Testis (tissue), 3 donors: Measurements from ENCODE around the gene NLRC5. TPM values are rescaled to one million over a fixed set of nuclear protein-coding genes. Genes with fewer than 3 reads are reported as not detected.

Source experiments
- DNase-seq: peaks from one replicate; pipeline ENCODE4 v3.0.0-alpha.2; 2019
- H3K27ac ChIP-seq, 2 donors: fragments of 200-600 bp; sonication (generic); one replicate each; pipeline ENCODE4 v1.5.1; 2019
- H3K27me3 ChIP-seq: fragments of 200-600 bp; sonication (generic); one replicate; pipeline ENCODE4 v1.5.1; 2019
- H3K36me3 ChIP-seq: fragments of 200-600 bp; sonication (generic); one replicate; pipeline ENCODE4 v1.5.1; 2017; ENCODE audit warnings: low read depth; ENCODE audit errors: missing control alignments
- H3K4me1 ChIP-seq: fragments of 200-600 bp; sonication (generic); one replicate; pipeline ENCODE4 v1.5.1; 2019
- H3K4me3 ChIP-seq, 2 donors: fragments of 200-600 bp; sonication (generic); one replicate each; pipeline ENCODE4 v1.5.1; 2017 to 2019
- H3K9me3 ChIP-seq: fragments of 200-600 bp; sonication (generic); one replicate; pipeline ENCODE4 v1.5.1; 2017
- POLR2A ChIP-seq: fragments of 450-650 bp; IDR thresholded peaks from one replicate; pipeline ENCODE4 v1.6.1; 2017; ENCODE audit warnings: antibody characterized with exemption, mild to moderate bottlenecking, moderate library complexity
- WGBS, 2 donors: methylation state at CpG; one replicate each; pipeline ENCODE4 v1.1.5; 2018; 5-methylcytosine and 5-hydroxymethylcytosine counted together
- intact Hi-C: fragments of 100-400 bp; cut with DNase I; formaldehyde crosslinking; loops from one replicate; pipeline ENCODE4 v1.15.1; 2023; ENCODE audit warnings: low total_unique reads
- polyA plus RNA-seq: library from polyadenylated mRNA; stranded (reverse); fragments of 350-450 nt; fragmentation: Illumina TruSeq; extraction: RNeasy Lipid Tissue Mini Kit (QIAGEN cat#74804); gene quantifications from one replicate; pipeline ENCODE4 v1.2.3, GENCODE V29; 2014; ENCODE audit warnings: low read depth, low replicate concordance; ENCODE audit not compliant: insufficient read depth
- total RNA-seq, 2 donors: library from RNA; depleted of rRNA; stranded (reverse); fragments of >200 nt; gene quantifications; one replicate each; pipeline ENCODE4 v1.2.3, GENCODE V29; 2016
- TF ChIP-seq, protein P1 (sequence below), 3 experiments: fragments of 450-650 bp in 2 of 3; fragments of 200-600 bp in 1 of 3; sonication (generic) in 1 of 3; IDR thresholded peaks; one replicate each; pipeline ENCODE4 v1.5.1; 2016 to 2019; ENCODE audit warnings: antibody characterized with exemption in 3 of 3, mild to moderate bottlenecking in 2 of 3, moderate library complexity in 1 of 3

Gene NLRC5
- total and polyA plus RNA-seq, 3 donors from 2014 or later: 10.3 to 14.9 (median 12.0) TPM

DNA sequence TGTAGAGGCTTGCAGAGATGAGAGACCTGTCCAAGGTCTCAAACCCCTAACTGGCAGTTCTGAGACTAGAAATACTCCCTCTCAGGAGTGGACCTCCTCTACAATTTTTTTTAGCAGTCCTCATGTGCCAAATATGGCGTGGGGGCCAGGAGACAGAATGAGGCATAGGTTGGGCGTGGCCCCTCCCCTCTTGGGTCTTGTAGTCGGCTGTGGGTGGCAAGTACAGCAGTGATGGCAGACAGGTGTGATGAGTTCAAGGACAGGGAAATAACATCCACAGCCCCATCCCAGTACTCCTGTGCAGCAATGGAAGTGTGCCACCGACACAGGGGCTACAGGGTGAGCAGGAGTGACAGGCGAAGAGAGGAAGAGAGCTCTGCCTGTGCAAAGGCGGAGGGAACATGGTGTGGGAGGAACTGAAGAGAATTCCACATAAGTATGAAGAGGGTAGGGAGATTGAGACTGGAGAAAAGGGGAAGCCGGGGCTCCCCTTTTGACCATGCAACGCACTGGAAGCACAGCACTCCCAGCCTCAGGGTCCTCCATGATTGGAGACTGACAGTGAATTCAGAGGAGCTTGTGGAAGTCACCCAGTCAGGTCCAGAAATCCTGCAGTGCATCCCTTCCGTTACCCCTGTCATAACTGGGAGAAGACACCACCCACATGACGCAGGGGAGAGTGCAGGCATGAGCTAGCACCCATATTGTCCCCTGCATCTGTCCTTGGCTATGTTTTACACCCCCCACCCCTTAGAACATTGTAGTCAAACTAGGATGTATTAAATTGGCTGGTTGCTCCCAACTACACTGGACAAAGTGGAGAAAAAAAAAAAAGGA is 42.4 kb upstream of the NLRC5 start:
- Histone ChIP-seq H3K4me3 (no peak overlapping the region), H3K36me3 (no peaks in the 10 kb centered on the region), H3K9me3 (no peaks in the 10 kb centered on the region), H3K27me3 (no peaks in the 10 kb centered on the region), H3K4me1 (no peaks in the 10 kb centered on the region), H3K27ac (no peak overlapping the region)
- no peak for TF ChIP-seq POLR2A
- TF ChIP-seq, protein P1, sequence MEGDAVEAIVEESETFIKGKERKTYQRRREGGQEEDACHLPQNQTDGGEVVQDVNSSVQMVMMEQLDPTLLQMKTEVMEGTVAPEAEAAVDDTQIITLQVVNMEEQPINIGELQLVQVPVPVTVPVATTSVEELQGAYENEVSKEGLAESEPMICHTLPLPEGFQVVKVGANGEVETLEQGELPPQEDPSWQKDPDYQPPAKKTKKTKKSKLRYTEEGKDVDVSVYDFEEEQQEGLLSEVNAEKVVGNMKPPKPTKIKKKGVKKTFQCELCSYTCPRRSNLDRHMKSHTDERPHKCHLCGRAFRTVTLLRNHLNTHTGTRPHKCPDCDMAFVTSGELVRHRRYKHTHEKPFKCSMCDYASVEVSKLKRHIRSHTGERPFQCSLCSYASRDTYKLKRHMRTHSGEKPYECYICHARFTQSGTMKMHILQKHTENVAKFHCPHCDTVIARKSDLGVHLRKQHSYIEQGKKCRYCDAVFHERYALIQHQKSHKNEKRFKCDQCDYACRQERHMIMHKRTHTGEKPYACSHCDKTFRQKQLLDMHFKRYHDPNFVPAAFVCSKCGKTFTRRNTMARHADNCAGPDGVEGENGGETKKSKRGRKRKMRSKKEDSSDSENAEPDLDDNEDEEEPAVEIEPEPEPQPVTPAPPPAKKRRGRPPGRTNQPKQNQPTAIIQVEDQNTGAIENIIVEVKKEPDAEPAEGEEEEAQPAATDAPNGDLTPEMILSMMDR (IDR thresholded peaks at IDR 0.05): no peak
- 81 to 85% methylated on average over 10 of the region's 10 CpGs for WGBS, 2 donors
- intact Hi-C loops: no loop called here
- DNase-seq: no peak

DNA sequence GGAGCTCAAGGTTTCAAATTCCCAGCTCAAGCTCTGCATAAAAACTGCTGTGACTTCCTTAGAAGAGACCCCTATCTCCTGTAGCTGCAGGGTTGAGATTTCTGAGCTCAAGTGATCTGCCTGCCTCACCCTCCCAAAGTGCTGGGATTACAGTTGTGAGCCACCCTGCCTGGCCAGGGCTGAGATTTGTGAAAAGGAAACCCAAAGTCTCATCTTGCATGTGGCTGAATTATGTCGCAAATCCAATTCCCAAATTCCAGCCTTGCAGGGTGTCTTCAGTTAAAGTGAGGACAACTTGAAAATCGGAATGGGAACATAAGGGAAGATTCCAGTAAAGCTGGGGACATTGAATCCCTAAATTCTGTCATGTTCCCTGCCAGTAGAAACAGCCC is 41.8 kb upstream of the NLRC5 start:
- no peak overlapping the region for H3K27ac ChIP-seq
- 86 to 92% methylated on average over 2 of the region's 2 CpGs for WGBS, 2 donors
- intact Hi-C loops: no loop called here
- no peak for DNase-seq
- H3K4me1 ChIP-seq: no peaks in the 10 kb centered on the region
- no peaks in the 10 kb centered on the region for H3K9me3 ChIP-seq
- no peaks in the 10 kb centered on the region for H3K27me3 ChIP-seq
- no peak overlapping the region for H3K4me3 ChIP-seq
- no peak for TF ChIP-seq POLR2A
- TF ChIP-seq, protein P1 (IDR thresholded peaks at IDR 0.05): no peak
- no peaks in the 10 kb centered on the region for H3K36me3 ChIP-seq

DNA sequence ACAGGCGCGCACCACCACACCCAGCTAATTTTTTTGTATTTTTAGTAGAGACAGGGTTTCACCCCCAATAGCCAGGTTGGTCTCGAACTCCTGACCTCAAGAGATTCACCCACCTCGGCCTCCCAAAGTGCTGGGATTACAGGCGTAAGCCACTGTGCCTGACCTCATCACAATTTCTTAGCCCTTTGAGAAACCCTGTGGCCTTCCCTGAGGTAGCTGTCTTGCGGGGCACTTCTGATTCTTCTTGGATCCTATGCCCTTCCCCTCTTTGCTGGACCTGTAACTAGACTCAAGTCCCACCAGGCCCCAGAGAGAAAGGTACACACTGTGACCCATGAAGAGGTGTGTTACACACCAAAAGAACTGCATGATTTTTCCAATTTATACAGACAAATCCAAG is 41.1 kb upstream of the NLRC5 start:
- no peak for DNase-seq
- TF ChIP-seq, protein P1 (IDR thresholded peaks at IDR 0.05): no peak
- no peak for TF ChIP-seq POLR2A
- H3K36me3 ChIP-seq: no peaks in the 10 kb centered on the region
- H3K4me3 ChIP-seq: no peak overlapping the region
- no peak overlapping the region for H3K27ac ChIP-seq
- intact Hi-C loops: no loop called here
- no peaks in the 10 kb centered on the region for H3K27me3 ChIP-seq
- no peaks in the 10 kb centered on the region for H3K9me3 ChIP-seq
- WGBS, 2 donors: 92 to 97% methylated on average over 6 of the region's 6 CpGs
- H3K4me1 ChIP-seq: no peaks in the 10 kb centered on the region

DNA sequence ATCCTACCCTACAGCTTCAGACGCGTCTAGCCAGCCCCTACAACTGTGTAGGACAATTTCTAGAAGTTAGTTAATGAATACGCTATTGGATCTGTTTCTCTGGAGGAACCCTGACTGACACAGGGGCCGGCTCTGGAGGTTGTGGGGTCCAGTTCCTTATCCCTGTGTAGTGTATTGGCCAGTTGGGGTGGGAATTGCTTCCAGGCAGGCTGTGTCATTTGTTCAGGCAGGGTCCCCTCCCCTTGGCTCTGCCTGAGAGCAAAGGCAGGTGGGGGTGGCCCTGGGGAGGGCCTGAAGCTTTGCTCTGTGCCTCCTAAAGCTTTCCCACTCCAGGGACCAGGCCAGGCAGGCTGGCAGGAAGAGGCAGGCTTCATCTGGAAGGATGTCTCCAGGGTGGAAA is 39.3 kb upstream of the NLRC5 start:
- Histone ChIP-seq H3K4me1 (no peaks in the 10 kb centered on the region), H3K9me3 (no peaks in the 10 kb centered on the region), H3K27ac (no peak overlapping the region), H3K4me3 (no peak overlapping the region), H3K36me3 (no peaks in the 10 kb centered on the region), H3K27me3 (no peaks in the 10 kb centered on the region)
- no peak for DNase-seq
- TF ChIP-seq, protein P1 (IDR thresholded peaks at IDR 0.05): no peak
- TF ChIP-seq POLR2A: no peak
- 76 to 80% methylated on average over 4 of the region's 4 CpGs for WGBS, 2 donors
- intact Hi-C loops: no loop called here

DNA sequence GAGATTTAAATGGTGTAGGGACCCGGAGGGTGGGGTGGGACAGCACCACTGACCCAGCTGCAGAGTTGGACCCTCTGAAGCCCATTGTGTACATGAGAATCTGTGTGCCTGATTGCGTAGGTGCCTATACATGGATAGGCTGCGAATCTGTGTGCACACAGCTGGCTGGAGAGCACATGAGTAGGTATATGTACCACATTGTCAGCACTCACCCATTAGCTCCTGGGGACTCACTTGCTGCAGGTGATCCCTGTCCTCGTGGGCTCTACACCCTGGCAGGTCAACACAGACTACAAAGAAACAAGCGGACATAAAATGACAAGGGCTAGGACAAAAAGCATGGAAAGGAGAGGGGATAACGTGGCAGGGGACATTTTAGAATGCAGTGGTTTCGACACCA is 38.9 kb upstream of the NLRC5 start:
- Histone ChIP-seq H3K27ac (no peak overlapping the region), H3K4me1 (no peaks in the 10 kb centered on the region), H3K27me3 (no peaks in the 10 kb centered on the region), H3K9me3 (no peaks in the 10 kb centered on the region), H3K36me3 (no peaks in the 10 kb centered on the region), H3K4me3 (no peak overlapping the region)
- TF ChIP-seq POLR2A: no peak
- TF ChIP-seq, protein P1 (IDR thresholded peaks at IDR 0.05): no peak
- intact Hi-C loops: no loop called here
- WGBS, 2 donors: 94 to 96% methylated on average over 7 of the region's 7 CpGs
- DNase-seq: no peak
